K562 (cell line): ENCODE measurements around the gene LRRC1. TPM values are rescaled to one million over a fixed set of nuclear protein-coding genes. Genes with fewer than 3 reads are reported as not detected.

Source experiments
- ATAC-seq: fragments of 200-7000 bp; cut with Tn5 transposase; 3 replicates; pipeline ENCODE4 v1.9.1; 2020; ENCODE audit warnings: moderate library complexity
- BruUV-seq: library from RNA; stranded (reverse); fragments of 400-500 nt; replicated peaks from 2 replicates; lab custom pipeline; 2021; lab: Mats Ljungman, UMichigan
- CTCF ChIA-PET: fragments of 300-600 bp; formaldehyde crosslinking; extraction: SDS; loops from one replicate; lab custom pipeline; 2021; ENCODE audit warnings: low intra/inter-chr PET ratio; lab: Yijun Ruan, JAX
- POLR2A ChIA-PET: fragments of 300-600, 350-650 bp; sonication (Branson Sonifier 250); formaldehyde crosslinking; extraction: SDS; loops from one replicate; lab custom pipeline; 2021; ENCODE audit warnings: antibody characterized with exemption, inconsistent platforms; lab: Yijun Ruan, JAX
- DNase-seq, 4 experiments: peaks; one replicate each; pipeline versions ENCODE4 v3.0.0 to v3.0.0-alpha.2; 2011 to 2018; ENCODE audit warnings: low spot score in 3 of 4, mixed read lengths in 3 of 4; ENCODE audit errors: extremely low read depth in 1 of 4
- FAIRE-seq: peaks from 2 replicates; lab custom pipeline; 2011; peaks lifted over from hg19 to GRCh38; lab: Jason Lieb, UNC
- H2AFZ ChIP-seq: 2 replicates; pipeline ENCODE4 v1.6.0; 2011; ENCODE audit warnings: low read depth, low read length, control low read depth, inconsistent platforms
- H3K27ac ChIP-seq: fragments of 200-600 bp; 3 replicates; pipeline ENCODE4 v1.8.0; 2011; ENCODE audit warnings: low read depth, mild to moderate bottlenecking, control low read depth, inconsistent platforms, low read length, moderate library complexity, mixed read lengths; ENCODE audit errors: extremely low read depth
- H3K27me3 ChIP-seq, 2 experiments: fragments of 300-600 bp in 1 of 2; 2 replicates in 1 of 2; 3 replicates in 1 of 2; pipeline versions ENCODE4 v1.6.0 to v1.8.0; 2011; ENCODE audit warnings: inconsistent platforms in 2 of 2, low read length in 2 of 2, mild to moderate bottlenecking in 1 of 2, mixed read lengths in 1 of 2, moderate library complexity in 1 of 2; ENCODE audit not compliant: control insufficient read depth in 2 of 2, insufficient read depth in 2 of 2
- H3K36me3 ChIP-seq: fragments of 300-600 bp; 3 replicates; pipeline ENCODE4 v1.8.0; 2011; ENCODE audit warnings: mild to moderate bottlenecking, low read length, inconsistent platforms; ENCODE audit not compliant: control insufficient read depth, insufficient read depth
- H3K4me1 ChIP-seq, 2 experiments: fragments of 200-600 bp in 1 of 2; replicated peaks in 1 of 2; 2 replicates in 1 of 2; 3 replicates in 1 of 2; pipeline versions ENCODE4 v1.5.1 to v1.8.0; 2011; ENCODE audit warnings: inconsistent platforms in 2 of 2, low read length in 2 of 2, mild to moderate bottlenecking in 1 of 2, mixed read lengths in 1 of 2, moderate library complexity in 1 of 2; ENCODE audit not compliant: control insufficient read depth in 2 of 2, insufficient read depth in 2 of 2
- H3K4me2 ChIP-seq: 2 replicates; pipeline ENCODE4 v1.6.1; 2011; ENCODE audit warnings: low read length, control low read depth, inconsistent platforms, mixed read lengths; ENCODE audit not compliant: insufficient read depth
- H3K4me3 ChIP-seq: fragments of 200-600 bp; sonication (generic), shearing (Covaris generic); 2 replicates; pipeline ENCODE4 v1.5.1; 2016; ENCODE audit warnings: control low read depth, inconsistent platforms
- H3K79me2 ChIP-seq: fragments of 200-600 bp; 3 replicates; pipeline ENCODE4 v1.8.0; 2011; ENCODE audit warnings: low read length, inconsistent platforms; ENCODE audit not compliant: control insufficient read depth, insufficient read depth
- H3K9ac ChIP-seq, 2 experiments: 2 replicates each; pipeline versions ENCODE4 v1.6.0 to v1.6.1; 2011; ENCODE audit warnings: low read depth in 2 of 2, low read length in 2 of 2, control low read depth in 1 of 2, inconsistent platforms in 1 of 2, mild to moderate bottlenecking in 1 of 2, mixed read lengths in 1 of 2; ENCODE audit not compliant: insufficient read depth in 1 of 2
- H3K9me1 ChIP-seq: one replicate; pipeline ENCODE4 v1.6.0; 2011; ENCODE audit warnings: inconsistent platforms, mild to moderate bottlenecking, low read length, moderate library complexity; ENCODE audit not compliant: control insufficient read depth, insufficient read depth
- H3K9me3 ChIP-seq: replicated peaks from 2 replicates; pipeline ENCODE4 v1.5.1; 2011; ENCODE audit warnings: low read depth, low read length, inconsistent platforms; ENCODE audit not compliant: control insufficient read depth, insufficient read depth
- H4K20me1 ChIP-seq: replicated peaks from 2 replicates; pipeline ENCODE4 v1.6.1; 2011; ENCODE audit warnings: low read length, inconsistent platforms, mixed read lengths; ENCODE audit not compliant: control insufficient read depth, insufficient read depth
- CHCHD3 ChIP-seq: fragments of 250-450 bp; sonication (Bioruptor Pico); IDR thresholded peaks from 2 replicates; pipeline ENCODE4 v2.1.2; 2022; ENCODE audit warnings: mild to moderate bottlenecking
- CUX1 ChIP-seq: fragments of 200-800 bp; sonication (Bioruptor generic); IDR thresholded peaks from 2 replicates; pipeline ENCODE4 v1.6.1; 2016; ENCODE audit warnings: missing genetic modification characterization, missing compliant biosample characterization
- DMBX1 ChIP-seq: fragments of 250-450 bp; sonication (Bioruptor Pico); IDR thresholded peaks from 2 replicates; pipeline ENCODE4 v1.8.0; 2022; ENCODE audit warnings: inconsistent platforms, mild to moderate bottlenecking, moderate library complexity, borderline replicate concordance
- MLX ChIP-seq, 2 experiments: fragments of 450-650 bp in 1 of 2; sonication (generic) in 1 of 2; formaldehyde crosslinking; conservative IDR thresholded peaks; 2 replicates each; pipeline versions ENCODE4 v1.4.0 to v1.8.1; 2020 to 2022; ENCODE audit warnings: mild to moderate bottlenecking in 1 of 2, missing genetic modification reagents in 1 of 2
- SIRT6 ChIP-seq: IDR thresholded peaks from one replicate; pipeline ENCODE4 v1.6.1; 2012; ENCODE audit warnings: low read depth, mild to moderate bottlenecking, control low read depth, inconsistent platforms, low read length, moderate library complexity
- SRSF3 ChIP-seq: fragments of 200-400 bp; formaldehyde crosslinking; IDR thresholded peaks from 2 replicates; pipeline ENCODE4 v1.6.1; 2016; ENCODE audit warnings: mild to moderate bottlenecking, low read length, moderate library complexity; ENCODE audit not compliant: insufficient read depth
- ZBTB17 ChIP-seq: fragments of 450-650 bp; formaldehyde crosslinking; IDR thresholded peaks from 2 replicates; pipeline ENCODE4 v1.4.0; 2020; ENCODE audit warnings: mild to moderate bottlenecking
- ZNF77 ChIP-seq: fragments of 250-450 bp; sonication (Bioruptor Pico); IDR thresholded peaks from 2 replicates; pipeline ENCODE4 v1.5.0; 2020
- WGBS: fragments of 100-300 bp; shearing (Covaris generic); methylation state at CpG from one replicate; pipeline ENCODE4 v1.1.6; 2016; ENCODE audit warnings: low coverage, mixed read lengths; ENCODE audit not compliant: insufficient coverage; ENCODE audit errors: missing lambda C conversion rate; 5-methylcytosine and 5-hydroxymethylcytosine counted together
- in situ Hi-C: fragments of 300-500 bp; cut with MboI; formaldehyde crosslinking; loops from 4 replicates; pipeline ENCODE4 v1.15.0; 2018; ENCODE audit warnings: inconsistent platforms, mixed read lengths
- intact Hi-C: fragments of 100-400 bp; cut with micrococcal nuclease; formaldehyde crosslinking; loops from 2 replicates; pipeline ENCODE4 v1.14.2; 2022
- polyA plus RNA-seq, 8 experiments: library from polyadenylated mRNA; depleted of rRNA in 4 of 8; stranded (reverse) in 5 of 8; unstranded in 3 of 8; fragments of >200 nt; fragmentation: Nextera tagmentation in 2 of 8; fragmentation: Illumina TruSeq in 1 of 8; extraction: Ambion mirVana in 2 of 8; extraction: Trizol in 1 of 8; gene quantifications; 2 replicates each; pipeline versions ENCODE4 v1.2.1 to v1.2.3, GENCODE V29; 2011 to 2014; ENCODE audit warnings: inconsistent platforms in 1 of 8, missing spikeins in 1 of 8
- total RNA-seq, 7 experiments: library from RNA; depleted of rRNA in 6 of 7; stranded (reverse); fragments of >200 nt in 6 of 7; fragmentation: Illumina TruSeq in 2 of 7; extraction: Trizol in 2 of 7; gene quantifications; 2 replicates each; pipeline versions ENCODE4 v1.2.1 to v1.2.3, GENCODE V29; 2011 to 2021; ENCODE audit warnings: low replicate concordance in 1 of 7
- TF ChIP-seq, protein P1 (sequence below): fragments of 250-450 bp; sonication (Bioruptor Pico); IDR thresholded peaks from 2 replicates; pipeline ENCODE4 v1.8.0; 2021; ENCODE audit warnings: borderline replicate concordance, mild to moderate bottlenecking, moderate library complexity; ENCODE audit not compliant: poor library complexity, severe bottlenecking

The LRRC1 gene
- total and polyA plus RNA-seq, 9 of the 15 experiments (the other 6 are each of a cell fraction or from before 2014, with no cell fraction given): not detected

GRCh38 chr6:53888931-53889330 is 94.1 kb downstream of the LRRC1 start:
- Histone ChIP-seq H3K9me1 (no peaks in the 10 kb centered on the region), H3K27me3 (no peaks in the 10 kb centered on the region), H3K27ac (no peak overlapping the region), H3K4me3 (no peak overlapping the region), H4K20me1 (no peaks in the 10 kb centered on the region), H3K9me3 (no peaks in the 10 kb centered on the region), H3K4me1 (no peaks in the 10 kb centered on the region), H3K4me2 (no peak overlapping the region), H3K79me2 (no peaks in the 10 kb centered on the region), H3K36me3 (no peaks in the 10 kb centered on the region), H2AFZ (no peak overlapping the region), H3K9ac (no peak overlapping the region)
- ChIA-PET CTCF (no interaction called here), POLR2A (no interaction called here)
- in situ Hi-C loops: no loop called here
- ATAC-seq: no peak
- intact Hi-C loops: no loop called here
- TF ChIP-seq CHCHD3: no peak
- TF ChIP-seq SRSF3: no peak
- TF ChIP-seq ZBTB17 (CRISPR knock-in tag): no peak
- no peak for TF ChIP-seq SIRT6
- no peak for TF ChIP-seq MLX (CRISPR knock-in tag; conservative IDR thresholded peaks at IDR 0.05)
- no peak for TF ChIP-seq DMBX1 (CRISPR knock-in tag)
- TF ChIP-seq, protein P1, sequence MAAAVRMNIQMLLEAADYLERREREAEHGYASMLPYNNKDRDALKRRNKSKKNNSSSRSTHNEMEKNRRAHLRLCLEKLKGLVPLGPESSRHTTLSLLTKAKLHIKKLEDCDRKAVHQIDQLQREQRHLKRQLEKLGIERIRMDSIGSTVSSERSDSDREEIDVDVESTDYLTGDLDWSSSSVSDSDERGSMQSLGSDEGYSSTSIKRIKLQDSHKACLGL (CRISPR knock-in tag): no peak
- no peak for TF ChIP-seq CUX1 (CRISPR knock-in tag)
- no peak for TF ChIP-seq ZNF77 (CRISPR knock-in tag)
- no TSS peak for BruUV-seq
- DNase-seq: no peak
- no peak for FAIRE-seq
- WGBS: 0% methylated on average over 1 of the region's 1 CpG
